Gastroesophageal sphincter (tissue), 3 donors: ENCODE measurements around the gene NCOR2.

ENCODE experiments used
- POLR2A ChIP-seq, 2 donors: fragments of 450-650 bp; IDR thresholded peaks; one replicate each; pipeline ENCODE4 v1.6.1; 2017; ENCODE audit warnings: antibody characterized with exemption in 2 of 2, mild to moderate bottlenecking in 2 of 2, moderate library complexity in 1 of 2
- POLR2AphosphoS5 ChIP-seq: sonication (generic); formaldehyde crosslinking; IDR thresholded peaks from one replicate; pipeline ENCODE4 v1.6.1; 2017; ENCODE audit warnings: antibody characterized with exemption
- TF ChIP-seq, protein P1 (sequence below), 4 experiments: fragments of 200-600 bp in 2 of 4; fragments of 450-650 bp in 2 of 4; sonication (generic) in 1 of 4; IDR thresholded peaks; one replicate each; pipeline ENCODE4 v1.5.1; 2017 to 2019; ENCODE audit warnings: antibody characterized with exemption in 4 of 4, mild to moderate bottlenecking in 2 of 4, moderate library complexity in 2 of 4

DNA sequence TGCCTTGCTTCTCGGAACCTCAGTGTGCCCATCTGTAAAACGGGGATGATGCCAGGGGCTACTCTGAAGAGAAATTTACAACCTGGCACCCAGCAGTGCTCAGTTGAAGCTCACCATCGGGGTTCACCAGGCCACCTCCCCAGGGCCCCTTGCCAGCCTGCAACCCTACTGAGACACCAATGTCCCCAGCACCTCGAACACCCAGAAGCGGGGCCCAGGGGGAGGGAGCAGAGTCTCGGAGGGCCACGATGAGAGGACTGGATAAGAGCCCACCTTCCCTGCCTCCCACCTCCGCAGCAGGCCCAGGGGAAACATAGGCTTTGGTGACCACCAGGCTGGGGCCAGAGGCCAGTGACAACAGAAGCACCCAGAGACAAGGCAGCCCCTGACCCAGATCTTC, 22.4 kb downstream of the NCOR2 start:
- TF ChIP-seq POLR2A (IDR thresholded peaks at IDR 0.05) = no peak
- TF ChIP-seq, protein P1, sequence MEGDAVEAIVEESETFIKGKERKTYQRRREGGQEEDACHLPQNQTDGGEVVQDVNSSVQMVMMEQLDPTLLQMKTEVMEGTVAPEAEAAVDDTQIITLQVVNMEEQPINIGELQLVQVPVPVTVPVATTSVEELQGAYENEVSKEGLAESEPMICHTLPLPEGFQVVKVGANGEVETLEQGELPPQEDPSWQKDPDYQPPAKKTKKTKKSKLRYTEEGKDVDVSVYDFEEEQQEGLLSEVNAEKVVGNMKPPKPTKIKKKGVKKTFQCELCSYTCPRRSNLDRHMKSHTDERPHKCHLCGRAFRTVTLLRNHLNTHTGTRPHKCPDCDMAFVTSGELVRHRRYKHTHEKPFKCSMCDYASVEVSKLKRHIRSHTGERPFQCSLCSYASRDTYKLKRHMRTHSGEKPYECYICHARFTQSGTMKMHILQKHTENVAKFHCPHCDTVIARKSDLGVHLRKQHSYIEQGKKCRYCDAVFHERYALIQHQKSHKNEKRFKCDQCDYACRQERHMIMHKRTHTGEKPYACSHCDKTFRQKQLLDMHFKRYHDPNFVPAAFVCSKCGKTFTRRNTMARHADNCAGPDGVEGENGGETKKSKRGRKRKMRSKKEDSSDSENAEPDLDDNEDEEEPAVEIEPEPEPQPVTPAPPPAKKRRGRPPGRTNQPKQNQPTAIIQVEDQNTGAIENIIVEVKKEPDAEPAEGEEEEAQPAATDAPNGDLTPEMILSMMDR (IDR thresholded peaks at IDR 0.05) = no peak
- TF ChIP-seq POLR2AphosphoS5 = no peak
